Measurements from ENCODE around the gene ZRSR2.
"Not testable (repeated sequence)": the region's sequence is repeated elsewhere in the genome, so short reads cannot be mapped to it uniquely, and the experiment has no call there.

ZRSR2 gene, protein sequence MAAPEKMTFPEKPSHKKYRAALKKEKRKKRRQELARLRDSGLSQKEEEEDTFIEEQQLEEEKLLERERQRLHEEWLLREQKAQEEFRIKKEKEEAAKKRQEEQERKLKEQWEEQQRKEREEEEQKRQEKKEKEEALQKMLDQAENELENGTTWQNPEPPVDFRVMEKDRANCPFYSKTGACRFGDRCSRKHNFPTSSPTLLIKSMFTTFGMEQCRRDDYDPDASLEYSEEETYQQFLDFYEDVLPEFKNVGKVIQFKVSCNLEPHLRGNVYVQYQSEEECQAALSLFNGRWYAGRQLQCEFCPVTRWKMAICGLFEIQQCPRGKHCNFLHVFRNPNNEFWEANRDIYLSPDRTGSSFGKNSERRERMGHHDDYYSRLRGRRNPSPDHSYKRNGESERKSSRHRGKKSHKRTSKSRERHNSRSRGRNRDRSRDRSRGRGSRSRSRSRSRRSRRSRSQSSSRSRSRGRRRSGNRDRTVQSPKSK

DNA sequence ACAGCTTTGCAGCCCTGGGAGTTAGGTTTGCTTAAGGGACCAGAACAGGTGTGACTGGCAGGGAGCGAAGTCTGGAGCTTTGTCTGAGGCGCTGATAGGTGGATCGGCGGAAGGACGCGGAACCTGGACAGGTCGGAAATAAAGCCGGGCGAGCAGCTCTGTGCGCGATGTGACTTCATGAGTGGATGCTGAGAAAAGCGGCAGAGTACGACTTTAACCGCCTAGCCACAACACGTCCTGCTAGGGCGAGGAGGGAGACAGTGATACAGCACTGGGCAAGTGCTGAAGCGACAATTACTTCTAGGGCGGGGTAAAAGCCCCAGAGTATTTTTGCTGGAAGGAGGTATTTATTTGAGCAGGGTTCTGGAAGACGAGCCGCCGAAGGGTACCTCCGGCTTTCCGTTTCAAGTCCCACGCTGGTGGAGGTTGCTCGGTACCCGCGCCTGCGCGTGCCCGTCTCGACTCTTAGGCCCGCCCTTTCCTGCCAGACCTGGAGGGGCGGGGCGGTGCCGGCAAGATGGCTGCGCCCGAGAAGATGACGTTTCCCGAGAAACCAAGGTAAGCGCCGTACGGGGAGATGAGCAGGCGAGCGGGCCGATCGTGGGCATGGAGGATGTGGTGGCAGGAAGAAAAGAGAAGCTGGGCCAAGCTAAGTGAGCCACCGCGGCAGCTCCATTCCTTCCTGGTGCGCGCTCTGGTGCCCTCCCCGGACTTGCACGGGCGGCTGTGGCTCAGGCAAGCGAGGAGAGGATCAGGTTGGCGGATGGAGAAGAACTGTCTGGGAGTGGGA, at the start of gene ZRSR2:
ZRSR2 (plus strand) TSS at position 506 of the 790 bp plus-strand sequence; CDS start at position 518, 12 bp downstream.
- DNase-seq = peak; percentile 24

DNA sequence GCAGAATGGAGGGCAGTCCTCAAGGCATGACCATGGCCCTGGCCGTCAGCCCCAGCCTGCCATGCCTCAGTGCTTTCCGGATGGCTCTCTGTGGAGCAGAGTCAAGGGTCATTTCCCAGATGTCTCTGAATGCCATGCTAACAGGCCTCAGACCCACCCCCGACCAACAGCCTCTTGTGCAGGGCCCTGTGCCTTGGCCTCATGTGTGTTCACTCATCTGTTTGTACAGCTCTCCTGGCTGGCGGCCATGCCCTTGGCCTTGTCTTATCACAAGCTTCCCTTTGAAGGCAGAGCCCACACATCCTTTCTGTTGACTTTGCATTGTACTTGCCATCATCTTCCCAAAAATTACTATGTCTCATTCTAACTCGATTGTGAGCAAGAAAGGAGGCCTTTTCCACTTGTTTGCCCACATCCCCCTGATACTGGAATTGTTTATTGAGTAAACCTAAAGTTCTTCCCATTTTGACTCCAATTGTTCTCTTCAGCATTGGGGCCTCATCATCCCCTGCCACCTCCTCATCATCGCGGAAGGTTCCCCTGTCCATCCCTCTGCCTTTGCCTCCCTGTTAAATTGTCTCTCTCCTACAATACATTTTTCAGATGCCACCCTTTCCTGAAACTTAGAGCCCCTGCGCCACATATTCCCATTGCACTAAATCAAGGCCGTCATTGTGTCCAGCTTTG, 46.0 kb upstream of the ZRSR2 start:
- no peak for DNase-seq

DNA sequence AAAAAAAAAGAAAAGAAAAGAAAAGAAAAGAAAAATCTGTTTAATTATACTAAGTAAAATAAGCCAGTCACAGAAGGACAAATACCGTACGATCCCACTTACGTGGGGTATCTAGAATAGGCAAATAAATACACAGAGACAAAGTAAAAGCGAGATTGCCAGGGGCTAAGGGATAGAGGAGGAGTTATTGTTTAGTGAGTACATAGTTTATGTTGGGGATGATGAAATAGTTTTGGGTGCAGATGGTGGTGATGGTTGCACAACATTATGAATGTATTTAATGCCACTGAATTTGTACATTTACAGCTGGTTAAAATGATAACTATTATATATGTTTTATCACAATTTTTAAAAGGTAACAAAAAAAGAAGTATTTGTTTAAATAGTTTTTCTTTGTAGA, 45.1 kb upstream of the ZRSR2 start:
- DNase-seq = no peak

DNA sequence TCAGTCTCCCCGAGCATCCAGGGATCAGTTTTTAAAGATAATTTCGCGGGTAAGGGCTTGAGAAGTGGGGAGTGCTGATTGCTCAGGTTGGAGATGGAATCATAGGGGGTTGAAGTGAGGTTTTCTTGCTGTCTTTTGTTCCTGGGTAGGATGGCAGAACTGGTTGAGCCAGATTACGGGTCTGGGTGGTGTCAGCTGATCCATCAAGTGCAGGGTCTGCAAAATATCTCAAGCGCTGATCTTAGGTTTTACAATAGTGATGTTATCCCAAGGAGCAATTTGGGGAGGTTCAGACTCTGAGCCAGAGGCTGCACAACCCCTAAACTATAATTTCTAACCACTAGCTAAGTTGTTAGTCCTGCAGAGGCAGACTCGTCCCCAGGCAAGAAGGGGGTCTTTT, 43.6 kb upstream of the ZRSR2 start:
- not testable (repeated sequence) for DNase-seq

DNA sequence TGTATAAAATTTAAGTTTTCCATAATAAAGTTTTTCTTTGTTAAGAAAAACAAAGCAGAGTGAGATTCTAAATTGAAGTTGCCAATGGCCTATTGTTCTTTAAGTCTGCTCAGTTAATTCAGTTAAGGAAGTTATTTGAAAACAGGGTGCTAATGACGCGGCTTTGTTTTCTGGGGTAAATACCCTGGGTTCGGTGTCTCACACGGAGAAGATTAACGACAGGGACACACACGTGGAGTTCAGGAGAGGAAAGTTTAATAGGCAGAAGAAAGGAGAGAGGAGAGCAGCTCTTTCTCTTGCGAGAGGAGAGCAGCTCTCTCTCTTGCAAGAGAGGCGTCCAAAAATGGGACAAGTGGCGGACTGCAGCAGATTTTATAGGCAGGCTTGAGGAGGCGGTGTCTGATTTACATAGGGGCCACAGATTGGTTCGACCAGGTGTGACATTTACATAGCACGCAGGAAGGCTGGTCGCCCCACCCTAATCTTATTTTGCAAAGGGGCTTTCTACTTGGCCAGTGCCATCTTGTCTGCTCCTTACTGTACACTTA, 42.6 kb upstream of the ZRSR2 start:
- DNase-seq = no peak

DNA sequence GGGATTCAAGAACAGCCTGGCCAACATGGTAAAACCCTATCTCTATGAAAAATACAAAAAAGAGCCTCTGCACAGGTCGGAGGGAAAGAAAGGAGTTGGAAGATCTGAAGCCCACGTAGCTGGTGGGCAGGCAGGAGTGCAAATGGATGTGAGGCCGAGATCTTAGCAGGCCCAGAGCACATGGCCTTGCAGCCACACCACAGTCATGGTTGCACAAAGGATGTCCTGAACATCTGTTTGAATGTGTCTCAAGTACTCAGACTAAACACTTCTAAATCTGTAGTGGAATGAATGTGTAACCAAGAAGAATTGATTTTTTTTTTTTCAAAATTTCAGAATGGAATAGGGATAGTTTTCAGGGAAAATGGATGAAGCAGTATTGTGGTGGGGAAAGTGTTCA, 41.4 kb upstream of the ZRSR2 start:
- DNase-seq = no peak

DNA sequence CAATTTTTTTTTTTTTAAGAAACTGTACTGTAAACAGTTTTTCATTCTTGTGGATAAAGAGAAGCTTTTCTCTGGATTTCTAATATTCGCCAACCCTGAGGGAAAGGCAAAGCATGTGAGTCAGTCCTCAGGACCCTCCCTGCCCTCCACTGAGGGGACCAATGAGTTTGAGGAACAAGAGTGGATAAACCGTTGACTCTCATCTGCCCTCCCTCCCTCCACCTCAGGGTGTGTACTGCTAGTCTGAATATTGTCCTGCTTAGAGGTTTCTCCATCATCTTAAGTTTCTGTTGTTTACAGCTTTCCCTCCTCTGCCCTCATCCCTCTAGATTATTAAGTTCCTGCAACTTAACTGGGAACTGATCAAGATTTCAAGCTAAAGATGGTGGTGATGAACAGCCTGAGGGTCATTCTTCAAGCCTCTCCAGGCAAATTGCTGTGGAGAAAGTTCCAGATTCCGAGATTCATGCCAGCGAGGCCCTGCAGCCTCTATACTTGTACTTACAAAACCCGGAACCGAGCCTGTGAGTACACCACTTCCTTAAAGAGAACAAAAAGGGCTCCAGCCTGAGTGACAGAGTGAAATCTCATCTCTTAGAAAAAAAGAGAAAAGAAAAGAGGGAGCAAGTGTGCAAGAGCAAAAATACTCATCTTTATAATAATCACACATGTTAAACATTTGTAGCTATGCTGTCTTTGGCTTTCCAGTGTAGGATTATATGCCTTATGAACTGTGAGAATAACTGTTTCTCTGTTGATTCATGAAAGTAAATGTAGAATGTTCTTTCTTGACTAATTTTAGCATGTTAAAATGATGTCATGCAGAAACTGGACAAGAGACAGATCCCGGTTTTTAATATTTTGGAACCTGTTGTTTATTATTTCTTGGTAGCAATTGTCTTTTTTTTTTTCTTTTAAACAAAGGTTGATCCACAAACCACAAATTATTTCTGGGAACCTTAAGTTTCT, 40.4 kb upstream of the ZRSR2 start:
- DNase-seq = peak; percentile 1

DNA sequence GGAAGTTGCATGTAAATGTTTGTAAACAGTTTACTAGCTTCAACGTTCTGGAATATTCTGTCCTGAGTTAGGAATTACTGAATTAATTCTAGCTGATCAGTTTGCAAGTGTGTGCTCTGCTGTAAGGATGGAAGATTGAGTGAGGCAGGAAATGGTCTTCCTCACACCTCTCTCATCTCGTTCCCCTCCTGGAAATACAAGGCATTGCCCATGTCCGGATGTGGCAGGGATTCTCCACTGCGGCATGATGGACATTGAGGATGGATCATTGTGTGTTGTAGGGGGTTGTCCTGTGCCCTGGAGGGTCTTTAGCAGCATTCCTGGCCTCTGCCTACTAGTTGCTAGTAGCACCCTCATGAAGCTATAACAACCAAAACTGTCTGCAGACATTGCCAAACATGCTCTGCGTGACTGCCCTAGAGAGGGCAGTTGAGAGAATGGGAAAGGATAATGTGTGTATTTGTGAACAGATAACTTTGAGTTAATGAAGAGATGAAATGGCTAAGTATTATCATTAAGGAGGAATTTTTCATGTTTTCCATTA, 39.6 kb upstream of the ZRSR2 start:
- DNase-seq = no peak

DNA sequence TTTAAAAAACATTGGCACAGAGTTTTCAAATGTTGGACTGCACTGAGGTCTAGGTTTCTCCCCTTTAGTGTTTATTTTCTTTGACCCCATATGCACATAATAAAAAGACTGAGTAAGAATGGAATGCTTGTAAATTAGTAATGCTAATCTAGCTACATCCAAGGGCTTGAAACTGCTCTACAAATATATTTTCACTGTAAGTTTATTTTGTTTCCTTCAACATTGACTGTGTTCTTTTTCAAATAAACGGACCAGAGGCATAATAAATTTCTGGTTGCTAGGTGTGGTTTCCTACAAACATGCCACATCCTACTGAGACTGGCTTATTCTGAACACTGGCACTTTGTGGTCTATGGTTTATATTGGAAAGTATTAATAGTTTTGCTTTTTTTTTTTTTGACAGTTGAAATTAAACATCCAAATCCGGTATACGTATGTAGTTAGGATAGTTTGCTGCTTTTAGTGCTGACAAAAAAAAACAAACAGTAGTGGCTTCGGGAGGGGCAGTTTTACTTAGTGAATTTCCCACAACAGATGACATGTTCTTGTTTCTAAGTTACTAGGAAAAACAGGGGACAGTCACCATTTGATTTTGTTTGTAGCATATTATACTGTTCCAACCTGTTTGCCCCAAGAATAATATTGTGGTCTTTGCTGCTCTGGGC, 39.0 kb upstream of the ZRSR2 start:
- no peak for DNase-seq

DNA sequence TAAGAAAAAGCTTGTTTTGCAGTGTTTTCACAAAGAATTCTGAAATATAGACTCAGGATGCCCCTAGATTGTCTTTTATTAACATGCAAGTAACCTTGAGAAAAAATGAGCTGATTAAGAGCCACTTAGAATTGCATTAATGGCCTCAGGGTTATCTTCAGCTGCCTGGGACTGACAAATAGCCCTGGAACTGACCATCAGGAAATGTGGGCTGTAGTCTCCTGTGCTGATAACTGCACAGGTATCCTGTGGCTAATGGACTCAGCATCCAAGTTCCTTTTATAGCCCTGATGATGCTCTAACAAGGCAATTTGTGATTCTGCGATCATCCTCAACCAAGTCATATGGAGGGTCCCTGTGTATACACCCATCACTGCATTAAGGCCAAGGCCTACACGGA, 35.2 kb upstream of the ZRSR2 start:
- no peak for DNase-seq

DNA sequence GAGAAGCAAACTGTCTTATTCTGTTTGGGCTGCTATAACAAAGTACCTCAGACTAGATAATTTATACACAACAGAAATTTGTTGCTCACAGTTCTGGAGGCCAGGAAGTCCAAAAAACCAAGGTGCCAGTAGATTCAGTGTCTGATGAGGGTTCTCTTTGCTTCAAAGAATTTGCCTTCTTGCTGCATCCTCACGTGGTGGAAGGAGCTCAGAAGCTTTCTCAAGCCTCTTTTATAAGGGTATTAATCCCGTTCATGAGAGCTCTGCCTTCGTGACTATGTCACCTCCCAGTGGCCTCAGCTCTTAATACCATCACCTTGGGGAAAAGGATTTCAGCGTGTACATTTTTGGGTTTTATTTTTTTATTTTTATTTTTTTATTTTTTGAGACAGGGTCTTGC, 32.1 kb upstream of the ZRSR2 start:
- no peak for DNase-seq

DNA sequence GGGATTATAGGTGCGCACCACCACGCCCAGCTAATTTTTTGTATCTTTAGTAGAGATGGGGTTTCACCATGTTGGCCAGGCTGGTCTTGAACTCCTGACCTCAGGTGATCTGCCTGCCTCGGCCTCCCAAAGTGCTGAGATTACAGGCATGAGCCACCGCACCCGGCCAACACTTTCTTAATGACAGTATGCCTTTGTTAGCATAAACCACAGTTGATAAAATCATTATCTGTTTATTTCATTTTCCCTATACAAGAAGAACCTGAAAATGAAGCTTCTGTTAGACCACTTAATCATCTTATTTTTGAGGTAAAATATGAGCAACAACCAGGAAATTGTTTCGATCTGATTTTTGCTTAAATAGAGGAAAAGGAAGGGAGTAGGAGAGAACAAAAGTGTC, 30.4 kb upstream of the ZRSR2 start:
- DNase-seq = not testable (repeated sequence)

DNA sequence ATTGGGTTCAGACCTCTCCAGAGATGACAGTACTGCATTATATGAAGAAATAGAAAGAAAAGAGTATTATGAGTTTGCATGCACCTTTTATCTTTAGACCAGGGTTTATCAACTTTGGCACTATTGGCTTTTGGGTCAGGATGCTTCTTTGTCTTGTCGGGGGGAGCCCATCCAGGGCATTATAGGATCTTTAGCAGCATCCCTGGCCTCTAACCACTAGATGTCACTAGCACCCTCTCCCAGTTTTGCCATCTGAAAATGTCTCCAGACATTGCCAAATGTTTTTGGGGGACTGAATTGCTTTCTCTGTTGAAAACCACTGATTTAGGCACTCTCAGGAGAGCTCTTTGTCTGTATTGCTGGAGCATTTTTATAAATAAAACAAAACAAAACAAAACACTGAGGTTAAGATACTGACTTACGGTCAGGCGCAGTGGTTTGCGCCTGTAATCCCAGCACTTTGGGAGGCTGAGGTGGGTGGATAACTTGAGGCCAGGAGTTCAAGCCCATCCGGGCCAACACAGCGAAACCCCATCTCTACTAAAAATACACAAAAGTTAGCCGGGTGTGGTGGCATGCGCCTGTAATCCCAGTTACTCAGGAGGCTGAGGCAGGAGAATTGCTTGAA, 28.6 kb upstream of the ZRSR2 start:
- DNase-seq = no peak

DNA sequence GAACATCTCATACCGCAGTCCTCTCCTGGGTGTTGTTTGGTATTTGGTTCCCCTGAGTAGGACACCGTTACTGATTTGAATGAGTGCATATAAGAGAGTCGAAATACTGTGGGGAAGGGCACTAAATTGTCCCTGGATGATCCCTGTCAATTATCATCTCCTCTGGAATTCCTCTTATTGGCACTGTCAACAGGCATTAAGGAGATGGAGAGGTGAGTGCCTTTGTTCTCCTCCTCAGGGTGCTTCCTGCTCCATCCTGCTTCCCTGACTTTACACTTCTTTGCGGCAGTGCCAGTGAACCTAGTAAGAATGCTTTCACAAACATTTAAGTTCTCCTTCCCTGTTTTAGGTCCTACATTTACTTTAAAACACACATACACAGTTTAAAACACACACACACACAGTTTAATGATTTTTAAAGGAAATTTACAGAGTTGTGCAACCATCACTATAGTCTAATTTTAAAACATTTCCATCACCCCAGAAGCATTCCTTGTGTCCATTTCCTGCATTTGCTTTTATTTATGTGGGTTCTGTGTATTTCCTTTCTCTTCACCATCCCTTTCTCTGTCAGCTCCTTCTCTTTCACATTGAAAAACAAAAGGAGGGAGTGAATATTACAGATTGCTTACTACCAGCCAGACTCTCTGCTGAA, 20.9 kb upstream of the ZRSR2 start:
- no peak for DNase-seq

DNA sequence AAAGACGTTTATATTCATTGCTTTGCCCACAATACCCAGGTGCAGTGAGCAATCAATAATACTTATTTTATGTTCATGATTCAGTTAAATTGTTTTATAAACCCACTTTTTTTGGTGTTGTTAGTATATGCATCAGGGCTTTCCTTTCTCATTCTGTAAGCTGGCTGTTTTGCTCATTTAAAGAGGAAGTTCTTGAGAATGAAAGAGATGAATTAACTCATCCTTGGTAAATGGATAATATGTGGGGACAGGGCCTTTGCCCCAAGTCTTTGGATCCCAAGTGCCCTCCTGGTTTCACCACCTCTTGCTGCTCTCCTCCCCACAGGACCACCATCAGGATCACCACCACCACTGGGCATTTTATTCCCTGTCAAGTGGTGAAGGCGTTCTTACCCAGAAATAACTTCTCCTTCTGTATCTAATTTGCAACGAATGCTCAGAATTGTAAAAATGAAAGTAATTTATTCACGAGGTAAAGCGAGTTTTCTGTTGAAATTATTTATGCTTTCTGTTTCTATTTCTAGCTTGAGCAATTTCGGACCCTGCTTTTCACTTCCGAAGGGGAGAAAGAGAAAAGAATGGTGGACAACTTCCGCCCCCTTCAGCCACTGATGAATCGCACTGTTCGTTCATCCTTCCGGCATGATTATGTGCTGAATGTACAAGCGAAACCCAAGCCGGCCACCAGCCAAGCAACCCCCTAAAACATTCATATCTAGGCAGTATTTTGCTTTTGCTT, 8.2 kb upstream of the ZRSR2 start:
- no peak for DNase-seq

DNA sequence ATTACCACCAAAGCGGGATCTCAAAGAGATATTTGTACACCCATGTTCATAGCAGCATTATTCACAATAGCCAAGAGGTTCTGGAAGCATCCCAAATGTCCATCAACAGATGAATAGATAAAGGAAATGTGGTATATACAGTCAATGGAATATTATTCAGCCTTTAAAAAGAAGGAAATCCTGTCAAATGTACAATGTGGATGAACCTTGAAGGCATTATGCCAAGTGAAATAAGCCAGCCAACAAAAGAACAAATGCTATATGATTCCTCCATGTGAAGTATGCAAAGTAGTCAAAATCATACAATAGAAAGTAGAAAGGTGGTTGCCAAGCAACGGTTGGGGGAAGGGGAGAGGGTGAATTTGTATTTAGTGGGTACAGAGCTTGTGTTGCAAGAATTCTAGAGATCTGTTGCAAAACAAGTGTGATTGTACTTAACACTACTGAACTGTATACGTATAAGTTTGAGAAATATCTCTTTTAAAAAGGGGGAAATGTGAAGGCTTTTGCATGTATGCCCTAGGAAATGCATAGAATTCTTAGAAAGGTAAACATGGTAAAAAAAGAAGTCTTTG, 5.0 kb upstream of the ZRSR2 start:
- DNase-seq = no peak

DNA sequence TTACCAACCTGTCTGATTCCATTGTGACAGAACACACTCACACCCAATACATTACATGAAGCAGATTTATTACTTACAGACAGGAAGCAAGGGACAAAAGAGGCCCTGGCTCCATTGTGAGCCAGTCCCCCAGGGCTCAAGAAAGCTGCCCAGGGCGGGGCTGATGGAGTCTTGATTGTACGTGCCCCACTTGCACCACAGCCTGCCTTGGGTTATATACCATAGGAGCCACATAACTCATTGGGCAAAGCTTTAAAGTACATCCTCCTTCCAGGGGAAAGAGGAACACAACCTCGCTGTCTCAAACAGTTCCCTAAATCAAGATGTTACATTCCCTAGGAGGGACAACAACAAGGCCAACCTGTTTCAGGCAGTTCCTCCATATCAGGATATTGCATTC, 3.4 kb upstream of the ZRSR2 start:
- no peak for DNase-seq

DNA sequence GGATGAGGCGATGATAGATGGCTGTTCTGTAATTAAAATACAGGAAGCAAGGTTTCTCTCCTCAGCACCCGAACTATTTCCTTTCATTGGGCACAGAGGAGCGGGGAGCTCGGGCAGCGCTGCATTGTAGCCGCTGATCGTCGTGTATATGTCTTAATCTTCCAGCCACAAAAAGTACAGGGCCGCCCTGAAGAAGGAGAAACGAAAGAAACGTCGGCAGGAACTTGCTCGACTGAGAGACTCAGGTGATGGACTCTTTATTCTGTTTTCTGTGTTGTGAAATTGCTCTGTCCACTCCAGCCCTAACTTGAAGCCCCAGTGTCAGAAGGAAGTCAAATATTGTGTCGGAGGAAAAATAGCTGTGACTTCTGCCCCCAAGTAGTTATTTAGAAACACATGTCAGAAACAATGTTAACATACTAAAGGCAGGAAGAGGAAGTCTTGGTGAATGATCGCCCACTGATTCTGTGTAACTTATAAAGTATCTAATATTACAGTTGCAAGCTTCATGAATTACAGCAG, 546 bp downstream of the ZRSR2 start:
- DNase-seq = peak; percentile 2

DNA sequence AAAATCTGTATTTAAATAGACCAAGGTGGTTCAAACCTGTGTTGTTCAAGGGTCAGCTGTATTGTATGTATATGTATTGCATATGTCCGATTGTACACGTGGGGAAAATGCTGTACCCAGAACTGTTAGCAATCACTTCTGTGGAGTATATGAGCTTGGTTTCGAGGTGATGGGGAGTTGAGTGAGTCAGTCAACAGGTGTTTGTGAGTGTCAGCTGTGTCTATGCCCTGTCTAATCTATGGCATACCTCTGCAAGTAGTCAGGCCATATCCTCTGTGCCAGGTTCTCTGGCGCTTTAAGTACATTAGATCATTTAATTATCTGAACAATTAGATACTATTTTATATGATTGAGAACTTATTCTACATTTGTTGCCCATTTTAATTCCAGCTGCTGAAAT, 7.4 kb downstream of the ZRSR2 start:
- DNase-seq = no peak

Data from SIG-M5 (cell line).